Astrocyte of the spinal cord (primary cell): ENCODE data around the gene C18orf32.
A peak's percentile ranks its signal among the peaks of the same experiment; 100 is the strongest.

ENCODE experiments used
- DNase-seq: peaks from one replicate; pipeline ENCODE4 v3.0.0; 2011; ENCODE audit warnings: low read depth, low spot score
- H3K4me3 ChIP-seq: 2 replicates; pipeline ENCODE4 v1.5.1; 2011; ENCODE audit warnings: low read depth, mild to moderate bottlenecking, low read length, moderate library complexity
- CTCF ChIP-seq: IDR thresholded peaks from 2 replicates; pipeline ENCODE4 v1.5.1; 2012; ENCODE audit warnings: low read depth, mild to moderate bottlenecking, low read length, inconsistent platforms
- in situ Hi-C: cut with HindIII; loops from 2 replicates; pipeline ENCODE4 v1.10.0; 2017; ENCODE audit warnings: low sequenced_read_pairs

C18orf32 gene

GRCh38 chr18:49499046-49499637, 12.1 kb upstream of the C18orf32 start:
- no peak overlapping the region for H3K4me3 ChIP-seq
- DNase-seq = no peak
- no peak for TF ChIP-seq CTCF
- in situ Hi-C loops = no loop called here

DNA sequence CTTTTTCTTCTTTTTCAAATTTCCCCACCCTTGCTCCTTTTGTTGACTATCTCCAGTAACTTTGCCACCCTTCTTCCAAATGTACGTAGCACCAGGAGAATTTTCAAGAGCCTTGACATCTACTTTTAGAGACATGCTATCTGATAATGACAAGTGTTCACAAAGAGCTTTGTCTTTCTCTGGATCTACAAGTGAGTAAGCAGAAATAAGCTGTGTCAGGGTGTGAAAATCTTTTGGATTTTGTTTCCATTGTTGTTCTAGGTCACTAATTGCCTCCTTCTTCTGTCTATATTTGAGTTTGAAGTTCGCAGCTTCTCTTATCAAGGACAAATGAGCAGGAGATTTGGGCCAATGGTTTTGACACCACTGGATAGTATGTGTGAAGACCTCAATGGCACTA, 8.4 kb upstream of the C18orf32 start:
- no peak for TF ChIP-seq CTCF
- in situ Hi-C loops = no loop called here
- H3K4me3 ChIP-seq = no peak overlapping the region
- DNase-seq = no peak

- H3K4me3 ChIP-seq = no peak overlapping the region
- no peak for DNase-seq
- in situ Hi-C loops = no loop called here
- TF ChIP-seq CTCF = no peak
Measured at GRCh38 chr18:49495076-49495475, 8.0 kb upstream of the C18orf32 start.

- in situ Hi-C loops = no loop called here
- H3K4me3 ChIP-seq = no peak overlapping the region
- no peak for TF ChIP-seq CTCF
- DNase-seq = no peak
Measured at GRCh38 chr18:49494660-49495059, 7.6 kb upstream of the C18orf32 start.

DNA sequence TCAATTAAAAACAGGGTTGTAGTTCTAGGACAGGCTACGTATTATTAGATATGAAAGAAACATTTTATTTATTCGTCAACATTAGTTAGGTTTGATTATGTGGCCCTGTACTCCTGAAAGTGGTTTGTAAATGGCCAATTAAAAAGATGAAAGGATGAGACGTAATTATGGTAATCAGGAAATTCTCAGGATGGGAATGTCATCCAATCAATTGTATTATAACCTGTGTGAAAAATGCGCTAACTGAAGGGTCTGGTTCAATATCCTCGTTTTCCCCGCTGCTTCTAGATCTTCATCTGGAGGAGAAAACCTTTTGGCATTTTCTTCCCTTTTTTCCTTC, 5.6 kb upstream of the C18orf32 start:
- TF ChIP-seq CTCF = no peak
- no peak for DNase-seq
- in situ Hi-C loops = no loop called here
- no peak overlapping the region for H3K4me3 ChIP-seq

GRCh38 chr18:49491857-49492693, 5.0 kb upstream of the C18orf32 start, which contains the start of gene RPL17:
RPL17 (minus strand) TSS chr18:49492465.
- in situ Hi-C loops = no loop called here

More at GRCh38 chr18:49491857-49492693, 5.0 kb upstream of the C18orf32 start, which contains the start of gene RPL17:
- no peak for TF ChIP-seq CTCF
- peak; percentile 100 for DNase-seq
- peak within 1 kb of the TSS; percentile 78 for H3K4me3 ChIP-seq
